Fibroblast of lung (primary cell): Measurements from ENCODE around the gene PPP1R14D. TPM values are rescaled to one million over a fixed set of nuclear protein-coding genes. Genes with fewer than 3 reads are reported as not detected.

Source experiments
- DNase-seq, 2 donors: peaks; one replicate each; pipeline versions ENCODE4 v3.0.0 to v3.0.0-alpha.2; 2010; ENCODE audit warnings: low read depth in 2 of 2
- H2AFZ ChIP-seq: 2 replicates; pipeline ENCODE4 v1.5.1; 2012; ENCODE audit warnings: low read length, control low read depth, inconsistent platforms
- H3K27ac ChIP-seq: 2 replicates; pipeline ENCODE4 v1.5.1; 2011; ENCODE audit warnings: low read length, control low read depth; ENCODE audit not compliant: insufficient read depth
- H3K27me3 ChIP-seq: 2 replicates; pipeline ENCODE4 v1.5.1; 2011; ENCODE audit warnings: mild to moderate bottlenecking, low read length; ENCODE audit not compliant: control insufficient read depth, insufficient read depth
- H3K36me3 ChIP-seq: 2 replicates; pipeline ENCODE4 v1.5.1; 2011; ENCODE audit warnings: low read length; ENCODE audit not compliant: control insufficient read depth, insufficient read depth
- H3K4me1 ChIP-seq: 2 replicates; pipeline ENCODE4 v1.5.1; 2011; ENCODE audit warnings: low read length; ENCODE audit not compliant: control insufficient read depth, insufficient read depth; ENCODE audit errors: extremely low read depth
- H3K4me2 ChIP-seq: 2 replicates; pipeline ENCODE4 v1.5.1; 2011; ENCODE audit warnings: low read length, control low read depth; ENCODE audit not compliant: insufficient read depth; ENCODE audit errors: extremely low read depth
- H3K4me3 ChIP-seq, 4 experiments: fragments of 200-600 bp in 1 of 4; sonication (generic) in 1 of 4; replicated peaks in 1 of 4; 2 replicates each; pipeline ENCODE4 v1.5.1; 2011 to 2016; ENCODE audit warnings: low read length in 4 of 4, low read depth in 3 of 4, mild to moderate bottlenecking in 3 of 4, control low read depth in 2 of 4, inconsistent platforms in 1 of 4, mixed read lengths in 1 of 4; ENCODE audit not compliant: insufficient read depth in 1 of 4; ENCODE audit errors: control extremely low read depth in 1 of 4
- H3K79me2 ChIP-seq: 2 replicates; pipeline ENCODE4 v1.5.1; 2012; ENCODE audit warnings: mild to moderate bottlenecking, low read length, inconsistent platforms; ENCODE audit not compliant: control insufficient read depth, insufficient read depth
- H3K9ac ChIP-seq: 2 replicates; pipeline ENCODE4 v1.5.1; 2011; ENCODE audit warnings: mild to moderate bottlenecking, low read length, control low read depth; ENCODE audit not compliant: insufficient read depth
- H3K9me3 ChIP-seq: 2 replicates; pipeline ENCODE4 v1.5.1; 2012; ENCODE audit warnings: low read depth, low read length; ENCODE audit not compliant: control insufficient read depth, insufficient read depth
- H4K20me1 ChIP-seq: 2 replicates; pipeline ENCODE4 v1.5.1; 2011; ENCODE audit warnings: low read length; ENCODE audit not compliant: control insufficient read depth, insufficient read depth; ENCODE audit errors: extremely low read depth
- CTCF ChIP-seq, 2 donors: IDR thresholded peaks in 1 of 2; conservative IDR thresholded peaks in 1 of 2; 1 replicate in 1 of 2; 2 replicates in 1 of 2; pipeline ENCODE4 v1.5.1; 2011 to 2012; ENCODE audit warnings: low read length in 2 of 2, control low read depth in 1 of 2, inconsistent platforms in 1 of 2, low read depth in 1 of 2, mild to moderate bottlenecking in 1 of 2
- EZH2 ChIP-seq: IDR thresholded peaks from 2 replicates; pipeline ENCODE4 v1.5.1; 2012; ENCODE audit warnings: low read length, control low read depth, mild to moderate bottlenecking; ENCODE audit errors: missing control alignments
- polyA plus RNA-seq, 2 donors: library from polyadenylated mRNA; depleted of rRNA in 1 of 2; stranded (reverse) in 1 of 2; unstranded in 1 of 2; fragments of >200 nt; gene quantifications; 2 replicates each; pipeline ENCODE4 v1.2.1, GENCODE V29; 2011 to 2012; ENCODE audit warnings: missing spikeins in 1 of 2
- total RNA-seq: library from RNA; depleted of rRNA; stranded (reverse); fragments of >200 nt; gene quantifications from 2 replicates; pipeline ENCODE4 v1.2.1, GENCODE V29; 2014

PPP1R14D gene
- total and polyA plus RNA-seq, 2 donors (not counting 1 experiment from before 2014, with no cell fraction given) = not detected

- H4K20me1 ChIP-seq = no peaks in the 10 kb centered on the region
- H3K27me3 ChIP-seq = no peaks in the 10 kb centered on the region
- no peak overlapping the region for H3K4me3 ChIP-seq
- H3K36me3 ChIP-seq = peaks cover 14% of the 10 kb centered on the region
- no peak for DNase-seq
- H3K9ac ChIP-seq = no peak overlapping the region
- TF ChIP-seq CTCF (conservative IDR thresholded peaks at IDR 0.05 in 1 of 2, IDR thresholded peaks at IDR 0.05 in 1 of 2; ENCODE audit: low read depth in 1 of 2, low read length in 2 of 2) = no peak
- TF ChIP-seq EZH2 = no peak
- H3K79me2 ChIP-seq = no peaks in the 10 kb centered on the region
- no peak overlapping the region for H2AFZ ChIP-seq
- no peak overlapping the region for H3K4me2 ChIP-seq
- H3K9me3 ChIP-seq = no peaks in the 10 kb centered on the region
- peaks cover 5% of the 10 kb centered on the region for H3K4me1 ChIP-seq
- H3K27ac ChIP-seq = no peak overlapping the region
Observed at GRCh38 chr15:40773496-40773895, 55.0 kb downstream of the PPP1R14D start.

- no peak overlapping the region for H3K27ac ChIP-seq
- H2AFZ ChIP-seq = no peak overlapping the region
- H3K36me3 ChIP-seq = peaks cover 17% of the 10 kb centered on the region
- no peaks in the 10 kb centered on the region for H4K20me1 ChIP-seq
- no peak overlapping the region for H3K4me2 ChIP-seq
- H3K4me3 ChIP-seq = no peak overlapping the region
- H3K4me1 ChIP-seq = peaks cover 5% of the 10 kb centered on the region
- H3K9me3 ChIP-seq = no peaks in the 10 kb centered on the region
- no peak for DNase-seq
- no peaks in the 10 kb centered on the region for H3K79me2 ChIP-seq
- no peak overlapping the region for H3K9ac ChIP-seq
- no peaks in the 10 kb centered on the region for H3K27me3 ChIP-seq
- no peak for TF ChIP-seq EZH2
- no peak for TF ChIP-seq CTCF (conservative IDR thresholded peaks at IDR 0.05 in 1 of 2, IDR thresholded peaks at IDR 0.05 in 1 of 2; ENCODE audit: low read depth in 1 of 2, low read length in 2 of 2)
Observed at GRCh38 chr15:40772014-40772413, 56.5 kb downstream of the PPP1R14D start.

GRCh38 chr15:40771242-40771641, 57.3 kb downstream of the PPP1R14D start:
- Histone ChIP-seq H3K27me3 (no peaks in the 10 kb centered on the region), H2AFZ (no peak overlapping the region), H3K9ac (no peak overlapping the region), H4K20me1 (no peaks in the 10 kb centered on the region), H3K36me3 (peaks cover 15% of the 10 kb centered on the region), H3K4me3 (no peak overlapping the region), H3K79me2 (no peaks in the 10 kb centered on the region), H3K4me1 (peaks cover 2% of the 10 kb centered on the region), H3K27ac (no peak overlapping the region), H3K9me3 (no peaks in the 10 kb centered on the region), H3K4me2 (no peak overlapping the region)
- TF ChIP-seq CTCF (conservative IDR thresholded peaks at IDR 0.05 in 1 of 2, IDR thresholded peaks at IDR 0.05 in 1 of 2; ENCODE audit: low read depth in 1 of 2, low read length in 2 of 2) (no peak), EZH2 (no peak)
- DNase-seq = no peak
